ENCODE measurements around the gene NEK6. TPM values are rescaled to one million over a fixed set of nuclear protein-coding genes. Genes with fewer than 3 reads are reported as not detected.

Gene NEK6
- total RNA-seq, 2 experiments from 2014 or later, result 5.6 to 16.4 TPM

DNA sequence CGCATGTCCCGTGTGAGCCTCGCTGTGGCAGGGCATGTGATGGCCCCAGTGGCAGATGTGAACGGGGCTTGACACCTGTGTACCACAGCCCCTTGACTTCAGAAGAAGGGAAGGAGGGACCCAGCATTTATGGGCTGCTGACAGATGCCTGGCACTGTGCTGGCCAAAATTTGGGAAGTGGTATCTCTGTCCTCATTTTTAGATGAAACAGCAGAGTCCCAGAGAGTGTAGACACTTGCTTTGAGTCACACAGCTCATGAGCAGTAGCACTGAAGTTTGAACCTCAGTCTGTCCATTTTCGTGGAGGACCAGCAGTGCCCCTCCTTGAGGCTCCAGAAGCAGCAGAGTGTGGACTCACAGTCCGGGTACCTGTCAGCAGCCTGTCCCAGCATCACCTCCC is 16.5 kb downstream of the NEK6 start:
- Histone ChIP-seq H3K36me3 (ENCODE audit: insufficient read depth, low read length) (no peaks in the 10 kb centered on the region), H4K20me1 (ENCODE audit: insufficient read depth, low read length) (no peaks in the 10 kb centered on the region), H3K4me2 (ENCODE audit: low read length) (no peak overlapping the region), H3K27ac (ENCODE audit: low read depth, low read length, poor library complexity, severe bottlenecking) (no peak overlapping the region), H3K9me2 (ENCODE audit: insufficient read depth, low read length) (no peaks in the 10 kb centered on the region), H3K4me1 (ENCODE audit: insufficient read depth, low read length, poor library complexity, severe bottlenecking) (peaks cover 13% of the 10 kb centered on the region), H3K9me3 (ENCODE audit: low read length) (no peaks in the 10 kb centered on the region), H2AFZ (ENCODE audit: low read length) (no peak overlapping the region), H3K79me2 (ENCODE audit: insufficient read depth, low read depth, low read length) (no peaks in the 10 kb centered on the region), H3K4me3 (ENCODE audit: low read depth, low read length, poor library complexity, severe bottlenecking) (no peak overlapping the region)
- no TSS peak for BruUV-seq (replicated peaks)
- no peak for DNase-seq (ENCODE audit: low spot score)
- ChIA-PET POLR2A (no interaction called here), CTCF (ENCODE audit: unreplicated experiment) (no interaction called here)
- TF ChIP-seq EZH2phosphoT487 (IDR thresholded peaks at IDR 0.05; ENCODE audit: borderline replicate concordance, low read depth, low read length), result no peak
- TF ChIP-seq, protein P1, sequence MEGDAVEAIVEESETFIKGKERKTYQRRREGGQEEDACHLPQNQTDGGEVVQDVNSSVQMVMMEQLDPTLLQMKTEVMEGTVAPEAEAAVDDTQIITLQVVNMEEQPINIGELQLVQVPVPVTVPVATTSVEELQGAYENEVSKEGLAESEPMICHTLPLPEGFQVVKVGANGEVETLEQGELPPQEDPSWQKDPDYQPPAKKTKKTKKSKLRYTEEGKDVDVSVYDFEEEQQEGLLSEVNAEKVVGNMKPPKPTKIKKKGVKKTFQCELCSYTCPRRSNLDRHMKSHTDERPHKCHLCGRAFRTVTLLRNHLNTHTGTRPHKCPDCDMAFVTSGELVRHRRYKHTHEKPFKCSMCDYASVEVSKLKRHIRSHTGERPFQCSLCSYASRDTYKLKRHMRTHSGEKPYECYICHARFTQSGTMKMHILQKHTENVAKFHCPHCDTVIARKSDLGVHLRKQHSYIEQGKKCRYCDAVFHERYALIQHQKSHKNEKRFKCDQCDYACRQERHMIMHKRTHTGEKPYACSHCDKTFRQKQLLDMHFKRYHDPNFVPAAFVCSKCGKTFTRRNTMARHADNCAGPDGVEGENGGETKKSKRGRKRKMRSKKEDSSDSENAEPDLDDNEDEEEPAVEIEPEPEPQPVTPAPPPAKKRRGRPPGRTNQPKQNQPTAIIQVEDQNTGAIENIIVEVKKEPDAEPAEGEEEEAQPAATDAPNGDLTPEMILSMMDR (conservative IDR thresholded peaks at IDR 0.05; ENCODE audit: low read length), result no peak
- intact Hi-C loops (cut with micrococcal nuclease; ENCODE audit: unreplicated experiment), result no loop called here

DNA sequence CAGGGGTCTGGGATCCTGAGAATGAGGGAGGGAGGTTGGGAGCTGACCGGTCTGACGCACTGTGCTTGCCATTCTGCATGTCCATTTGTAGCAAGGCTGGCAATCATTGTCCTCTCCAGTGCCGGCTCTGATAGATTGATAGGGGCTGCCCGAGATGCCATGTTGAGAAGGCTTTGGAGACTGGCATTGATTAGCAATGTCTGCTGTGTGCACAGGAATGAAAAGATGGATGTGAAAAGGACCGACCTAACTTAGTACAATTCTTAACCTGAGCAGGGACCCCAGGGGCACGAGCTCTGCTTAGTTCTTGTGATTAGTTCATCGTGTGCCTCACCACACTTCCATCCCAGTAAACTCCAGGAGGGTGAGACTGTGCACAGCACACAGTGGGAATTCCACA is 17.0 kb downstream of the NEK6 start:
- Histone ChIP-seq H3K9me3 (ENCODE audit: low read length) (no peaks in the 10 kb centered on the region), H3K4me3 (ENCODE audit: low read depth, low read length, poor library complexity, severe bottlenecking) (no peak overlapping the region), H3K27ac (ENCODE audit: low read depth, low read length, poor library complexity, severe bottlenecking) (no peak overlapping the region), H3K79me2 (ENCODE audit: insufficient read depth, low read depth, low read length) (no peaks in the 10 kb centered on the region), H4K20me1 (ENCODE audit: insufficient read depth, low read length) (no peaks in the 10 kb centered on the region), H3K4me1 (ENCODE audit: insufficient read depth, low read length, poor library complexity, severe bottlenecking) (peaks cover 11% of the 10 kb centered on the region), H2AFZ (ENCODE audit: low read length) (no peak overlapping the region), H3K36me3 (ENCODE audit: insufficient read depth, low read length) (no peaks in the 10 kb centered on the region), H3K4me2 (ENCODE audit: low read length) (no peak overlapping the region), H3K9me2 (ENCODE audit: insufficient read depth, low read length) (no peaks in the 10 kb centered on the region)
- TF ChIP-seq, protein P1 (conservative IDR thresholded peaks at IDR 0.05; ENCODE audit: low read length), result no peak
- TF ChIP-seq EZH2phosphoT487 (IDR thresholded peaks at IDR 0.05; ENCODE audit: borderline replicate concordance, low read depth, low read length), result no peak
- ChIA-PET POLR2A (interaction anchor here (0.5 kb wide), 1 partner anchor 38 kb away, joined by 3 read pairs; no protein-coding TSS in a partner anchor), CTCF (ENCODE audit: unreplicated experiment) (no interaction called here)
- BruUV-seq (replicated peaks), result no TSS peak
- DNase-seq (ENCODE audit: low spot score), result no peak
- intact Hi-C loops (cut with micrococcal nuclease; ENCODE audit: unreplicated experiment), result no loop called here

DNA sequence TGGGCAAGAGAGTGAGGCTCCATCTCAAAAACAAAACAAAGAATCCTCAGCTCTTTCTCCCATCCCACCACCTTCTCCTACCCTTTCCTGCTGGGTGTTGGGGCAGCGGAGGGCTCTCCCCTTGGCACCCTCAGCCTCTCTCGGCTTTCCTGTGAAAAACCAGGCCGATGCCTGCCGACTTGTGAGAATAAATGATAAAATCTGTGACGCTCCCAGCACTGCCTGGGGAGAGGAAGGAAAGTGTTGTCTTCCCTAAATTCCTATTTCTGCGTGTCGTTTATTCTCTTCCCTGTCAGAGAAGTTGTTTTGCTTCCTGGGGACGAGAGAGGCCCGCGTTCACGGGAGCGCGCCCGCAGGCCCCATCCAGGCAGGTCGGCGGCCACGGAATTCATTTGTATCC is 19.7 kb downstream of the NEK6 start:
- no peaks in the 10 kb centered on the region for H3K9me3 ChIP-seq (ENCODE audit: low read length)
- H3K4me1 ChIP-seq (ENCODE audit: insufficient read depth, low read length, poor library complexity, severe bottlenecking), result no peaks in the 10 kb centered on the region
- H3K4me3 ChIP-seq (ENCODE audit: low read depth, low read length, poor library complexity, severe bottlenecking), result no peak overlapping the region
- no peaks in the 10 kb centered on the region; the same call in 1 of the 2 replicates for H3K36me3 ChIP-seq (ENCODE audit: insufficient read depth, low read length)
- H3K79me2 ChIP-seq (ENCODE audit: insufficient read depth, low read depth, low read length), result no peaks in the 10 kb centered on the region
- no TSS peak for BruUV-seq (replicated peaks)
- intact Hi-C loops (cut with micrococcal nuclease; ENCODE audit: unreplicated experiment), result no loop called here
- no peaks in the 10 kb centered on the region for H3K9me2 ChIP-seq (ENCODE audit: insufficient read depth, low read length)
- H3K4me2 ChIP-seq (ENCODE audit: low read length), result no peak overlapping the region
- TF ChIP-seq, protein P1 (conservative IDR thresholded peaks at IDR 0.05; ENCODE audit: low read length), result no peak
- no peak for TF ChIP-seq EZH2phosphoT487 (IDR thresholded peaks at IDR 0.05; ENCODE audit: borderline replicate concordance, low read depth, low read length)
- ChIA-PET CTCF (ENCODE audit: unreplicated experiment) (no interaction called here), POLR2A (no interaction called here)
- no peak overlapping the region for H2AFZ ChIP-seq (ENCODE audit: low read length)
- H3K27ac ChIP-seq (ENCODE audit: low read depth, low read length, poor library complexity, severe bottlenecking), result no peak overlapping the region
- DNase-seq (ENCODE audit: low spot score), result no peak
- H4K20me1 ChIP-seq (ENCODE audit: insufficient read depth, low read length), result no peaks in the 10 kb centered on the region
